ENCODE data around the gene NEK9.

GRCh38 chr14:75170772-75171171 is 43.9 kb upstream of the NEK9 start:
- TF ChIP-seq CTCF (IDR thresholded peaks at IDR 0.05; ENCODE audit: insufficient read depth, low read length, poor library complexity, severe bottlenecking) (no peak), EZH2phosphoT487 (conservative IDR thresholded peaks at IDR 0.05; ENCODE audit: low read length) (no peak)

Measured in SU-DHL-6 (cell line).